Suprapubic skin (tissue), 4 donors: ENCODE data around the gene LIMA1. TPM values are rescaled to one million over a fixed set of nuclear protein-coding genes. Genes with fewer than 3 reads are reported as not detected.
A peak's percentile ranks its signal among the peaks of the same experiment; 100 is the strongest.
"Not testable (repeated sequence)": the region's sequence is repeated elsewhere in the genome, so short reads cannot be mapped to it uniquely, and the experiment has no call there.

Experiments used
- DNase-seq, 2 donors: peaks; one replicate each; pipeline ENCODE4 v3.0.0-alpha.2; 2019; ENCODE audit warnings: low spot score in 2 of 2
- H3K27ac ChIP-seq: fragments of 200-600 bp; sonication (generic); one replicate; pipeline ENCODE4 v1.5.1; 2019
- H3K27me3 ChIP-seq: fragments of 200-600 bp; sonication (generic); one replicate; pipeline ENCODE4 v1.5.1; 2019
- H3K36me3 ChIP-seq: fragments of 200-600 bp; sonication (generic); one replicate; pipeline ENCODE4 v1.5.1; 2019
- H3K4me1 ChIP-seq: fragments of 200-600 bp; sonication (generic); one replicate; pipeline ENCODE4 v1.5.1; 2019
- H3K4me3 ChIP-seq: fragments of 200-600 bp; sonication (generic); one replicate; pipeline ENCODE4 v1.5.1; 2019; ENCODE audit warnings: mild to moderate bottlenecking
- H3K9me3 ChIP-seq: fragments of 200-600 bp; sonication (generic); one replicate; pipeline ENCODE4 v1.5.1; 2019
- CTCF ChIP-seq, 2 donors: fragments of 200-600 bp in 1 of 2; fragments of 450-650 bp in 1 of 2; sonication (generic) in 1 of 2; IDR thresholded peaks; one replicate each; pipeline ENCODE4 v1.5.1; 2016 to 2019; ENCODE audit warnings: antibody characterized with exemption in 2 of 2, mild to moderate bottlenecking in 1 of 2, moderate library complexity in 1 of 2
- EP300 ChIP-seq: sonication (generic); formaldehyde crosslinking; IDR thresholded peaks from one replicate; pipeline ENCODE4 v1.6.1; 2017; ENCODE audit warnings: antibody characterized with exemption
- POLR2A ChIP-seq, 2 donors: fragments of 450-650 bp; IDR thresholded peaks; one replicate each; pipeline ENCODE4 v1.6.1; 2017; ENCODE audit warnings: antibody characterized with exemption in 2 of 2, mild to moderate bottlenecking in 2 of 2, moderate library complexity in 2 of 2
- POLR2AphosphoS5 ChIP-seq, 3 donors: sonication (generic); formaldehyde crosslinking; IDR thresholded peaks; one replicate each; pipeline ENCODE4 v1.6.1; 2017; ENCODE audit warnings: antibody characterized with exemption in 3 of 3
- WGBS: methylation state at CpG from one replicate; pipeline ENCODE4 v1.1.5; 2018; 5-methylcytosine and 5-hydroxymethylcytosine counted together
- total RNA-seq, 4 donors: library from RNA; depleted of rRNA; stranded (reverse); fragments of >200 nt; gene quantifications; one replicate each; pipeline ENCODE4 v1.1.0, GENCODE V29; 2016

The LIMA1 gene
- total RNA-seq, 4 donors from 2014 or later, result 66.6 to 105 (median 89.6) TPM

GRCh38 chr12:50249464-50250182 lies 33.7 kb downstream of the LIMA1 start:
- TF ChIP-seq POLR2AphosphoS5 (IDR thresholded peaks at IDR 0.05) (no peak), POLR2A (IDR thresholded peaks at IDR 0.05) (no peak), CTCF (IDR thresholded peaks at IDR 0.05) (no peak)
- H3K9me3 ChIP-seq, result no peaks in the 10 kb centered on the region
- no peaks in the 10 kb centered on the region for H3K36me3 ChIP-seq
- 55% methylated on average over 5 of the region's 5 CpGs for WGBS
- no peak overlapping the region for H3K27ac ChIP-seq
- no peak for DNase-seq
- H3K27me3 ChIP-seq, result no peaks in the 10 kb centered on the region
- no peak overlapping the region for H3K4me3 ChIP-seq
- peaks cover 68% of the 10 kb centered on the region for H3K4me1 ChIP-seq

GRCh38 chr12:50248883-50249282 lies 34.4 kb downstream of the LIMA1 start:
- H3K27me3 ChIP-seq, result no peaks in the 10 kb centered on the region
- WGBS, result 85% methylated on average over 2 of the region's 2 CpGs
- no peaks in the 10 kb centered on the region for H3K36me3 ChIP-seq
- H3K4me1 ChIP-seq, result peaks cover 65% of the 10 kb centered on the region
- TF ChIP-seq CTCF (IDR thresholded peaks at IDR 0.05) (no peak), POLR2AphosphoS5 (IDR thresholded peaks at IDR 0.05) (no peak), EP300 (no peak), POLR2A (IDR thresholded peaks at IDR 0.05) (no peak)
- no peaks in the 10 kb centered on the region for H3K9me3 ChIP-seq
- H3K4me3 ChIP-seq, result no peak overlapping the region
- H3K27ac ChIP-seq, result peak overlapping the region; percentile 67
- DNase-seq, result no peak

GRCh38 chr12:50248411-50248810 lies 34.9 kb downstream of the LIMA1 start:
- no peaks in the 10 kb centered on the region for H3K27me3 ChIP-seq
- DNase-seq, result no peak
- H3K27ac ChIP-seq, result peak overlapping the region; percentile 67
- TF ChIP-seq POLR2A (IDR thresholded peaks at IDR 0.05) (no peak), EP300 (no peak), CTCF (IDR thresholded peaks at IDR 0.05) (no peak), POLR2AphosphoS5 (IDR thresholded peaks at IDR 0.05) (no peak)
- peaks cover 70% of the 10 kb centered on the region for H3K4me1 ChIP-seq
- no peaks in the 10 kb centered on the region for H3K9me3 ChIP-seq
- H3K4me3 ChIP-seq, result no peak overlapping the region
- WGBS, result 88% methylated on average over 4 of the region's 4 CpGs
- no peaks in the 10 kb centered on the region for H3K36me3 ChIP-seq

GRCh38 chr12:50247665-50248064 lies 35.7 kb downstream of the LIMA1 start:
- not testable (repeated sequence) for H3K4me3 ChIP-seq, H3K27me3 ChIP-seq, DNase-seq, H3K36me3 ChIP-seq, H3K9me3 ChIP-seq
- 53% methylated on average over 9 of the region's 9 CpGs for WGBS
- Histone ChIP-seq H3K4me1 (peaks cover 77% of the 10 kb centered on the region), H3K27ac (peak overlapping the region; percentile 67)

- H3K4me1 ChIP-seq, result peaks cover 77% of the 10 kb centered on the region
- peak in 1 of 2 donors; percentile 91 for DNase-seq
- no peaks in the 10 kb centered on the region for H3K36me3 ChIP-seq
- H3K4me3 ChIP-seq, result no peak overlapping the region
- no peaks in the 10 kb centered on the region for H3K27me3 ChIP-seq
- H3K9me3 ChIP-seq, result no peaks in the 10 kb centered on the region
- 15% methylated on average over 3 of the region's 3 CpGs for WGBS
- TF ChIP-seq EP300 (no peak), POLR2A (IDR thresholded peaks at IDR 0.05) (no peak), POLR2AphosphoS5 (IDR thresholded peaks at IDR 0.05) (peak in 2 of 3 donors; percentile 53 to 72)
- peak overlapping the region; percentile 67 for H3K27ac ChIP-seq
These were observed 36.3 kb downstream of the LIMA1 start for GRCh38 chr12:50246873-50247612.

- Histone ChIP-seq H3K4me1 (peaks cover 75% of the 10 kb centered on the region), H3K4me3 (no peak overlapping the region)
These were observed 37.0 kb downstream of the LIMA1 start for GRCh38 chr12:50246197-50246865.

More at GRCh38 chr12:50246197-50246865, 37.0 kb downstream of the LIMA1 start:
- no peaks in the 10 kb centered on the region for H3K36me3 ChIP-seq
- TF ChIP-seq CTCF (IDR thresholded peaks at IDR 0.05) (no peak), POLR2AphosphoS5 (IDR thresholded peaks at IDR 0.05) (no peak), POLR2A (IDR thresholded peaks at IDR 0.05) (no peak), EP300 (no peak)
- no peaks in the 10 kb centered on the region for H3K9me3 ChIP-seq
- peak overlapping the region; percentile 67 for H3K27ac ChIP-seq
- no peaks in the 10 kb centered on the region for H3K27me3 ChIP-seq
- no peak for DNase-seq
- 39% methylated on average over 7 of the region's 7 CpGs for WGBS
